GM18499 (cell line): Measurements from ENCODE around the gene S100A9.
"Not testable (repeated sequence)": the region's sequence is repeated elsewhere in the genome, so short reads cannot be mapped to it uniquely, and the experiment has no call there.

ENCODE experiments used
- ATAC-seq: cut with Tn5 transposase; IDR thresholded peaks from one replicate; pipeline ENCODE4 v1.9.1; 2021; ENCODE audit warnings: moderate number of reproducible peaks; ENCODE audit not compliant: insufficient read depth, unreplicated experiment

S100A9 gene

DNA sequence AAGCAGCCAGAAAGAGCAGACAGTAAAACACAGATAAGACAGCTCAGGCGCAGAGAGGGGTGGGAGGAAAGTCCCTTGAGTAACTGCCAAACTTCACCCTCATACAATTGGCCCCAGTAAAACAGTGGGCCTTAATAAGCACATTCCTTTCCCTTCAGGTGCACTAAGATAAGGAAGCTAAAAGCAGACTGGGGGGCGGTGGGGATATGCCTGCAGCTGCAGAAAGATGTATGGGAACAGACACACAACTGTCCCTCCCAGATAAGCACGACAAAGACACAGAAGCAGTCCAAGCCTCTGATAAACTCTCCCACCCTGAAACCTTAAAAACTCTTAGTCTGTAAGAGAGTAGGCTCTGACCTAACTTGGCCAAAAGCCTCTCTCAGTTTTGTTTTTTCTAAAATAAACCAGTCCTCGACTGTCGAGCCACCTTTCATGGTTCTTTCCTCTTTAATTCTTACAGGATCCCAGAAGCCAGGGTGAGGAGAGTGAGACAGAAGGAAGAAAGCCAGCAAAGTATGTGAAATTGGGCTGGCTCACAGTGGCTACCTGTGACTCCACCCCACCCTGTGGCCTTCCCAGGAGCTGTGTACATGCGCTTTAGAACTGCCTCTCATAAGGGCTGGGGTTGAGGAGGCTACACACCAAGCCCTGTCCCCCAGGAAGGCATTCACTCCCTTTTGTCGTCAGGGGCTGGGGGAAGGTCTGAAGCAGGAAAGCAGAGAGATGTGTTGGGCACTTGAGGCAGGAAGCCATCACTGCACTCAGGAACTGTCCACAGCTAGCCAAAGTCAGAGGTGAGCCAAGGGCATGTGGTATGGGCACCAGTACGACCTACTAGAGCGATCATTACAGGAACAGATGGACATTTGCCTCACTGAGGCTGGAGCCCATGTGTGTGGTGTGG is 13.6 kb upstream of the S100A9 start:
- no peak for ATAC-seq

DNA sequence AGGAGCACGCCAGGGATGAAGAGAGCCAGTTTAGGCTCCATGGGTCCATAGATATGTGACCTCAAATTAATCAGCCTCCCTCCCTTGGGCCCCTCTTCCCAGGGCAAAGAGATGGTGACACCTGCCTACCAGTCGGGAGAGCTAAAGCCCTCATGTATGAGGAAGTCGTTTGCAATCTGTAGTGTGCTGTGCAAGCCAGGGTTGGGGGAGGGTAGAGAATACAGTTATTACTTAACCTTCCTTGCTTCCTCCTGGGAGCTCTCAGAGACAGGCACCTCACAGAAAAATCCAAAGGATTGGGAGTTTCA is 13.0 kb upstream of the S100A9 start:
- no peak for ATAC-seq

DNA sequence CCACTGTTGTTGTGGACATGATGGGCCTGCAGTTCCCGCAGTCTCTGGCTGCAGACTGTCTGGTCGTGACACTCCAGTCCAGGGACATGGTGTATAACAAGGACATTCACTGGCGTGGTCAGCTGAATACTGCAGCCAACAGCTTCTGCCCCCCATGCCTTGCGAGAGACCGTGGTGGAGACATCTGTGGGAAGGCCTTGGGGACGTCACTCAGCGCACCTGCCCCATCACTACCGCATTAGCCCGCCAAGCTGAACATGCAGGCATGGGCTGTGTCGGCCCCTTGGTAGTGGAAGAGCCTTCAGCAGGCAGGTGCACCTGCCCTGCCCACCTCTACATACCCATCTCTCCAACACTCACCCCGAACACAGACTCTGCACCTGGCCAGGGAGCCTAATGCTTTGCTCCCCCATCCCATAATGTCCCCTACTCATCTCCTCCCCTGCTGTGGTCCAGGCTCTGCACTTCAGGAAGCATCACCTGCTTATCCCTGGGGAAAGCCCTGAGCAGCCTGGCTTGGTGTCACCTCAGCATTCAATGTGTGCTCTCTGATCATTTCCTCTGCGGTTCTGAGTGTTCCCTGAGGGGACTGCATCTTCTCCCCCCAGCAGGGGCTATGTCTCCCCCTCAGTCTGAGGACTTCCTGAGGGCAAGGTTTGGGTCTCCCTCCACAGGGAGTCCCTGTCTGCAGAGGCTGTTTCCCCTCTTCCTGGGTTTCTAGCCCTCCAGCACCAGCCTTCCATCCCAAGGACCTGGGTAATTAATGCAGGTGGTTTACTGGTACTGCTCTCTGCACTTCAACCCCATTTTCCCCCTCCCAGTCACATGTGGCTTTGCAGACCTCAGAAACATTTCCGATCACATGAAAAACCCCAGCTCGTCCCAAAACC is 12.2 kb upstream of the S100A9 start:
- ATAC-seq = no peak

DNA sequence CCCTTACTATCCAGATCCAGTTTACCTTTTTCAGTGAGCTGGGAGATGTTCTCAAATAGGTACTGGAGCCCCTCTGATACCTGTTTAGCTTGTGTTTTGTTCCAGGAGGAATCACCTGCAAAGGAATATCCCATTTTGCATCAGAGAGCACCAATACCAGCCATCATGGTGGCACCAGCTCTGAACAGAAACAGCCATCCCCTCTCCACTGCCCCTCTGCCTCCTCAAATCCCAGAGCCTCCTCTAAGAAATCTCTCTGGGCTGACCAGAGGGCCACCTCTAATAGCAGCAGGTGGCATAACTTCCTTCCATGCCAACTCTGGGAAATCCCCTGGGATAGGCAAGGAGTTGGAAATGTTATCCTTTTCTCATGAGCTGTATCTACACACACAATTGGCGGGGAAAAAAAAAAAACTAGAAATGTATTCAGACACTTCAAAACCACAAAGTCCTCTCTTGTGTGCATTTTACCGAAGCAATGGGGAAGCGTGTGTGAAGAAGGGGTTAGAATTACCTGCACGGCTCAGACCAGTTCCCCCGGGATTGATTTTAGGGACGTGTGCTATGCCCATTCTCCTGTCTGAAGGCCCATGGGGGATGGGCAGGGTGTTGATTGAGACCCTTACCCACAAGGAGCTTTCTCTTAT is 11.5 kb upstream of the S100A9 start:
- ATAC-seq = no peak

DNA sequence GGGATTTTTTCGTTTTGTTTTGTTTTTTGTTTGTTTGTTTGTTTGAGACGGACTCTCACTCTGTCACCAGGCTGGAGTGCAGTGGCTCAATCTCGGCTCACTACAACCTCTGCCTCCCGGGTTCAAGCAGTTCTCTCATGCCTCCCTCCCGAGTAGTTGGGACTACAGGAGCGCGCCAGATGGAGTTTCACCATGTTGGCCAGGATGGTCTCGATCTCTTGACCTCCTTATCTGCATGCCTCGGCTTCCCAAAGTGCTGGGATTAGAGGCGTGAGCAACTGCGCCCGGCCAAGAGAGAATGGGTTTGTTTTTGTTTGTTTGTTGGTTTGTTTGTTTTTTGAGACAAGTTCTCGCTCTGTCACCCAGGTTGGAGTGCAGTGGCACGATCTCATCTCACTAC is 10.6 kb upstream of the S100A9 start:
- ATAC-seq = not testable (repeated sequence)

DNA sequence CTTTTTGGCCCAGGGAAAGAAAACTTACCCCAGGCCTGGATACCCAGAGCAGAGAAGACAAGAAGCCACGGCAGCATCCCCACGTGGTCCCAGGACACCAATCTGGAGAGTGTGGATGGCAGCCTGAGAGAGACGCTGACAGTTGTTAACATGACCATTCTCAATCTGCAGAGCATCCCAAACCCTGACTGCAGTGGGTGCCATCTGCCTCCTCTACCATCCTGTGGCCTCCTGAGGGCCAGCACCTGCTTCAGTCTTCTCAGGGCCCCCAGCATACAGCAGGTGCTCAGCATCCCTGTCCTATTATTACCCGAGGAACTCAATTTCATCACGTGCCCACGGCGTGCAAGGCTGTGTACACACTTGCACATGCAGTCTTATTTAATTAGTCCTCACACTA is 9.8 kb upstream of the S100A9 start:
- no peak for ATAC-seq

DNA sequence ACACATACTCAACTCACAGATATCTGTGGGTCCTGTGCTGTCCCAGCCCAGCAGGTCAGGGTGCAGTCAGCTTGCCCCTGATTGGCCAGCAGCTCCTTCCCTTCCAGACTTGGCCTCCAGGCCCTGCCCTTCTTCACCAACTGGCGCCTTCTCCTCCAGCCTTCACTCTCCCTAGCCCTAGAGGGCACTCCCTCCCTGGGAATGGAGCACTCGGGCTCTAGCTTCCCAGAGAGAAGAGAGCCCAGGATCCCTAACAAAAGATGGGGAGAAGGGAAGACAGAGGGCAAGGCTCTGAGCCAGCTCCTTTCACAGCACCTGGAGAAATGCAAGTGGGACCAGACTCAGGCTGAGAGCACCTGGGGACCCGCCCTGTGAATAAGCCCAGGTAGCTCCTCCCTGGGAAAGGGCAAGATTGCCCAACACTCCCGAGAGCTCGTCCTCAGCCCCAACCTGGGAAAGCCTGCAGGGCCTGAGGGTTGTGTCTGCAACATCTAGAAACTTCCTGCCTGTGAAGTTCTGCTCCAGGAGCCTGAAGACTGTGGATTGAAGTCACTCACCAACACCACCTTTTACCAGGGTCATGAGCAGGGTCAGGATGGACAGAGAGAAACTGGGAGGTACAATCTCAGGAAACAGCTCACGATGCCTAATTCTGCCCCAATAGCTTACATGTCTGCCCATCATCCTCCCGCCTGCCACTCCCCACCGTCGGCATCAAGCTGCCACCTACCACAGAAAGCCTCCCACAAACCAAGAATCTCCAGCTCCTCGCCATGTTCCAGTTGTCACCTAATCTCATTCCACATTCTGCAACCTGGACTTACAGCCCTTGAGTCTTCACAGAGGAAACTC is 8.9 kb upstream of the S100A9 start, which contains the start of gene PGLYRP4:
Gene PGLYRP4 (minus strand): TSS at position 331 of the 852 bp plus-strand sequence. CDS start 909 bp downstream, outside the sequence.
- ATAC-seq = no peak

DNA sequence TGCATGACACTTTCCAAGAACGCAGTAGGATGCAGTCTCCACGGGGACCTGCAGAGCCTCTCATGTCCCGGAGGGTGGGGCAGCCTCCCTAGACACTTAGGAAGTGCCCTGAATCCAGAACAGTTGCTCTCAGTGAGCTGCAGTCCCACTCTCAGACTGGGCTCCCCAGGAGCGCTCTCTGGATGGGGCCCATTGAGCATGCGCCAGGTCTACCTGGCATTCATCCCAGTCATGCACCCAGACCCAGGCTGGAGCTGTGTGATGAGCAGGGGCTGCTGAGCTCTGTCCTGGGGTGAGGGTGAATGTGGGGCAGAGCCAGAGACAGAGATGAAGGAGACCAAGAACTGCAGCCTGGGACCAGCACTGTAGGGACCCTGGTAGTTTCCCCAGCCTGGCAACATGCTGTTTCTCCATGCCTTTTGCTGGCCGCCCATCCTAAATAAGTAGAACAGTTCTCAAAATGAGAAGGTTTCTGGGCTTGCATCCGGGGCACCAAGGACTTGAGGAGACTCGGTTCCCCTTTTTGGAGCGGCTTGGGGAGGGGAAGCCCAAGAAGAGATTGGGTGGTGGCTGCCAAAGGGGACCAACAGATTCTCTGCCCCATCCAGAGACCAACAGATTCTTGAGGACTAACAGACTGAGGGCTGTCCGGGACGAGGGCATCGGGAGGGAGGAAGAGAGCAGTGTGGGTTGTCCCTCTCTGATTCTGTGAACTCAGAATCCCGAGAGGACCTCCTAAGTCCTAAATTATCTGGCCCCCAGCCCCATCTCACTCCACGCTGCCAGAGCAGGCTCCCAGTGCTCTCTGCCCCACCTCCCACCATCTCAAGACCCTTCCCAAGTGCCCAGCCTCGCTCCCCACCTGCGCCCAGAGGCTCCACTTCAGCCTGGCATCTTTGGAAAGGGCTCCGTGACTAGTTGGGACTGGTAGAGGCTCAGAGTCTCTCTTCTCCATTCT is 8.0 kb upstream of the S100A9 start:
- ATAC-seq = no peak

DNA sequence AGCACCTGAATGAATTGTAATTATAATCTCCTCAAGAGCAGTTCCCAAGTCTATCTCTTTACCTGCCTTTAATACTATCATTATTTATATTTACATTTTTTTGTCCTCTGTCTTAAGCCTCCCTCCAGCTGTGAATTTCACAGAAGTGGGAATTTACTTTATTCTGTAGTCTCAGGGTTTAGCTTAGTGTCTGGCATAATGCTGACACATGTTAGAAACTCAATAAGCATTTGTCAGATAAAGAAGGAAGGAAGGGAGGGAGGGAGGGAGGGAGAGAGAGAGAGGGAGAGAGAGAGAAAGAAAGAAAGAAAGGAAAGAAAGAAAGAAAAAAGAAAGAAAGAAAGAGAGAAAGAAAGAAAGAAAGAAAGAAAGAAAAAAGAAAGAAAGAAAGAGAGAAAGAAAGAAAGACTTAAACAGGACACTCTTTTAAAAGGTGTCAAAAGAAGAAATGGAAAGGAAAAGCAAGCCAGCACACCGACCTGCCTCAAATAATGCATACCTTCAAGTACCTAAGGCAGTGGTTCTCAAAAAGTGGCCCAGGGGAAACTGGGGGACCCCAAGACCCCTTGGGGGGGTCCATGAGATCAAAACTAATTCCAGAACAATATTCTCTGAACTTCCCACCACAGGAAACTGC is 7.2 kb upstream of the S100A9 start:
- no peak for ATAC-seq

DNA sequence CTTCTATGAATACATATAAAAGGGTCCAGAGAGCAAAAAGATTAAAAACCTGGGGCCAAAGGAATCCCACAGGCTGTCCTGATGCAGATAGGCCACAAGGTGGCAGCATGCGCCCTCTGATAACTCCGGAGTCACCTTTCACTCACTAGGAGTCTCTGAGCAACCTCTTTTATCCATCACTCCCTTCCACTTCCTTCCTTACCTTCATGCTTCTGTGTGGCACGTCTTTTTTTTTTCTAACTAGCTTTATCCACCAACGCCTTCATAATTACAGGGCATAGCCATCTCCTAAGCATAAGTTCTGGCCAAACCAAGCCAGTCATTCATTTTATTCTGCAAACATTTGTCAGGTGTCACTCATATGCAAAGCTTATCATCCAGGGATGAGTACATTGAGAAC is 5.1 kb upstream of the S100A9 start:
- ATAC-seq = no peak

DNA sequence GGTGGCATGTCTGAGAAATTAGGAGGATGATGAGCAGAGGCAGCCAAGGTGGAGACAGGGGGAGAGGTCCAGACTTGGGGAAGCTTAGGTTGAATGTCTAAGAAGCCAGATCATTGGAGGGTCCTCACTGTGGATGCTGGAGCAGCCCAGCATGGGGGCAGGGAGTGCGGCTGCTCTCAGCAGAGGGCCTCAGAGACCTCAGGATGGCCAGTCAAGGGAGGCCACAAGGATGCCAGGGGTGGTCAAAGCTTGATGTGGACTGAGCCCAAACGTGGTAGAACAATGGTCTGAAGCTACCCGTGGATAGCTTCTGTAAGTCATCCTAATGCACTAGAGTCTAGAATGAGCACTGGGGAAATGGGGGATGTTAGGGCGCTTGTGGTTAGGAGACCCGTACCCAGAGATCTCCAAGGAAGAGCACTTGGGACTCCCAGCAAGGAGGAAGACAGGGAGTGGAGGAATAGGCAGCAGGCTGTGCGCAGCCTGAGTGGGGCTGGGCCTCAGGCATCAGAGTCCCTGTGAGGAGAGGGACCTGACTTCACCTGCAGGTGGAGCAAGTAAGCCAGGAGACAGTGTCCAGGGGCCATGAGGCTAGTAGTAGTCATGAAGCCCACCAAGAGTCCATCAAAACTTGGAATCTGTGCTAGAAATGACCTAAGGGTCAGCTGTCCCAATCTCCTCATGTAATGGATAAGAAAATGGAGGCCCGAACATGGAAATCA is 4.3 kb upstream of the S100A9 start:
- ATAC-seq = no peak

DNA sequence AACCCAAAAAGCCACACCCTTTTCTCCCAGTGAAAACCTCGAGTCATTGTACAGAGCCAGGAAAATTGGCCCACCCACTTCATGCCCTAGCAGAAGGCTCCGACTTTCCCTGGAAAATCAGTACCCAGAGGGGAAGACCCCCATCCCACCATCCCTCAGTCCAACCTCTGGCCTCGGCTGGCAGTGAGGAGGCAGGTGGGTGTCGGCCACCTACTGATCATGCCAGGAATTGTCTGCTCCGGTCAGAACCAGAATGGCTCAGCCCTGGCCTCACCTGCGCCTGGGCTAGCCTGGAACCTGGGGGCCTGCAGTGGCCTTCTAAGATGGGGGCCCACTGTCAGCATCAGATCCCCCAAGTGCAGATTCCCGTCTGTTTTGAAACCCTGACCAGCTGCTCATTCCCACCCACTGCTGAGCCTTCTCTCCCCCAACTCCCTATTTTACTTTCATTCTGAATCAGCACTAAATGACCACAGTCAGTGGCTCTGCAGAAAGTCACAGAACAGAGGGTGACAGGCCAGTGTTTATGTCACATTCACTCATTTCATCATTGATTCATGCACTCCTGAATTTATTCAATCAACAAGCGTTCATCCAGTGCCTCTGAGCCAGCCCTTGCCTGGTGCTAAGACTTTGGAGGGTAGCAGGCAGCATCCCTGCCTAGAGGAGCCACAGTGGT is 3.0 kb upstream of the S100A9 start:
- ATAC-seq = no peak

DNA sequence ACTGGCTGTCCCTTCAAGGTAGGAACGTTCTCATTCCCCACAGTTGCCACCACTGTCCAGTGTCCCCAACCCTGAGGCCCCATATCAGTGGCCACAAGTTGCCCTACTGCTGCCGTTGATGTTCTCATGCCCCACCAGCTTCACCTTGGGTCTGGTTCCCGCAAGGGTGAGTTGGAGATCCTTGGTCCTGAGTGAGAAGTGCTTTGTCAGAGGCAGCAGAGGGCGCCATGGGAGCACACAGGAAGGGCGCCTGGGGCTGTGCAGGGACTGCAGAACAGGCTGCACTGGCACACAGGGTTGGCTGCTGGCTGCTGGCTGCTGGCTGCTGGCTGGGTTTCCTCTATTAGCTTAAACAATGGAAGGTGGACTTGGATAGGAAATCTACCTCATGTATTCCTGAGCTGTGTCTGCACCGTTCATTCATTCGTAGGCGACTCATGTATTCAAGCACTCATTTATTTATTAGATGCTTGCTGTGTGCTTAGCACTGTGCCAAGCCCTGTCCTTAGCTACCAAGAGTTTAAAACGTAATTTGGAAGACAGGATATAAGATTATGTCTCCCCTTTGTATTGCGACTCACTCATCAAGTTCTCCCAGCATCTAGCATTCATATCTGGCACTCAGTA is 2.1 kb upstream of the S100A9 start:
- ATAC-seq = no peak

DNA sequence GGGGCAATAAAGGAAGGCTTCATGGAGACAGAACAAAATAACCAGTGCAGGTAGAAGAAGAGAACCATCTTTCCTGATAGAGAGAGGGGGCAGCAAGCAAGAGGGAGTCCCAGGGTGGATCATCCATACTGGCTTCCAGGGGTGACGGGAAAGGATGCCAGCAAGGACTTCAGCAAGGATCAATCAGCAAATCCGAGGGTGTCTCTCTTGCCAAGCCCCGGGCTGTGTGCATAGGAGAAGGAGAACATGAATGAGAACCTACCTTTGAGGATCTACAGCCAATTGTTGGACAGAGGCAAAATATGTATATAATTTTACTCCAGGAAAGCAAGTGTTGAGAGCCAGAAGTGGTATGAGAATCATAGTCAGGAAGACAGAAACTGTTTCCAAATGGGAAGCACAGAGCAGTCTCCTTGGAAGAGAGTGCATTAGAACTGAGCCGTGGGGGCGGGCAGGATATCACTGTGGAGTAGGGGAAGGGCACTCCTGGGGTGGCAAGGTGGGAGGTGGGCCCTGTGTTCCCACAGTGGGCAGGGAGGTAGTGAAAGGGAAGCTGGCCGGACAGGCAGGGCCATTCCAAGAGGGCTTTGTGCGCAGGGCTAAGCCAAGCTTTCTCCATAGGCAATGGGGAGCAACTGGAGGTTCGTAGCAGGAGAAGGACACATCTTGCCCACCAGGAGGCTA is 1.1 kb upstream of the S100A9 start:
- no peak for ATAC-seq

DNA sequence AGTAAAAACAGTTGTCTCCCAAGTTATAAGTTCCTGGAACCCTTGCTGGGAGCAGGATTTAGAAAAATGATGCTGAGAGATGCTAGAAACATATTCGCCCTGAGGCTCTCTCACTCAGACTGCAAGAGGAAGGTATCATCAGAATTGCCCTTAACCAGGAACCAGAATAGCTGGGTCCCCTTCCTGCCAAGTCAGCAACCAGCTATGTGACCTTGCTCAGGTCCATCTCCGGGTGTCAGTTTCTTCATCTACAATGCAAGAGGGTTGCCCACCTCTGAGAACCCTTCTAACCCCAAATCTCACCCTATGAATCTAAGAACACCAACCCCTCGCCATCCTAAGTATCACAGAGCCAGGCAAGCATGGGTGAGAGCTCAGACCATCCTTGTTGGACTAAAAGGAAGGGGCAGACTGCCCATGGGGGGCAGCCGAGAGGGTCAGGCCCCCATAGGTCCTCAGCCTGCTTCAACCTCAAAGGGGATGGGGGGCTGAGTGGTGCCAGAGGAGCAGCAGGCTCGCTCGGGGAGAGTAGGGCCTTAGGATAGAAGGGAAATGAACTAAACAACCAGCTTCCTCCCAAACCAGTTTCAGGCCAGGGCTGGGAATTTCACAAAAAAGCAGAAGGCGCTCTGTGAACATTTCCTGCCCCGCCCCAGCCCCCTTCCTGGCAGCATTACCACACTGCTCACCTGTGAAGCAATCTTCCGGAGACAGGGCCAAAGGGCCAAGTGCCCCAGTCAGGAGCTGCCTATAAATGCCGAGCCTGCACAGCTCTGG is 390 bp upstream of the S100A9 start:
- no peak for ATAC-seq

DNA sequence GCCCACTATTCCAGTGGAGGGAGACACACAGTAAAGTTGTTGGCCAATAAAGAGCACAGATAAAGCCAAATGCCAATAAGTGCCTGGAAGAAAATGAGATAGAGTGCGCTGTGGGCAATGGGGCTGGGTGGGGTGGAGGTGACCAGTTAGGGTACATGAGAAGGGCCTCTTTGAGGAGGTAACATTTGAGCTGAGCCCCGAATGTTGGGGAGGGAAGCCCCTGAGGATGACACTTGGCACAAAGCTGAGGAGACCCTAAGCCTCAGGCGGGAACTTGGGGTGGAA is 979 bp downstream of the S100A9 start:
- no peak for ATAC-seq
